GM19240 (cell line): ENCODE data around the gene TTYH3.
"Not testable (repeated sequence)": the region's sequence is repeated elsewhere in the genome, so short reads cannot be mapped to it uniquely, and the experiment has no call there.

Experiments used
- DNase-seq: peaks from one replicate; pipeline ENCODE4 v3.0.0; 2011; ENCODE audit warnings: low spot score; ENCODE audit not compliant: insufficient read length

Gene TTYH3, protein sequence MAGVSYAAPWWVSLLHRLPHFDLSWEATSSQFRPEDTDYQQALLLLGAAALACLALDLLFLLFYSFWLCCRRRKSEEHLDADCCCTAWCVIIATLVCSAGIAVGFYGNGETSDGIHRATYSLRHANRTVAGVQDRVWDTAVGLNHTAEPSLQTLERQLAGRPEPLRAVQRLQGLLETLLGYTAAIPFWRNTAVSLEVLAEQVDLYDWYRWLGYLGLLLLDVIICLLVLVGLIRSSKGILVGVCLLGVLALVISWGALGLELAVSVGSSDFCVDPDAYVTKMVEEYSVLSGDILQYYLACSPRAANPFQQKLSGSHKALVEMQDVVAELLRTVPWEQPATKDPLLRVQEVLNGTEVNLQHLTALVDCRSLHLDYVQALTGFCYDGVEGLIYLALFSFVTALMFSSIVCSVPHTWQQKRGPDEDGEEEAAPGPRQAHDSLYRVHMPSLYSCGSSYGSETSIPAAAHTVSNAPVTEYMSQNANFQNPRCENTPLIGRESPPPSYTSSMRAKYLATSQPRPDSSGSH

DNA sequence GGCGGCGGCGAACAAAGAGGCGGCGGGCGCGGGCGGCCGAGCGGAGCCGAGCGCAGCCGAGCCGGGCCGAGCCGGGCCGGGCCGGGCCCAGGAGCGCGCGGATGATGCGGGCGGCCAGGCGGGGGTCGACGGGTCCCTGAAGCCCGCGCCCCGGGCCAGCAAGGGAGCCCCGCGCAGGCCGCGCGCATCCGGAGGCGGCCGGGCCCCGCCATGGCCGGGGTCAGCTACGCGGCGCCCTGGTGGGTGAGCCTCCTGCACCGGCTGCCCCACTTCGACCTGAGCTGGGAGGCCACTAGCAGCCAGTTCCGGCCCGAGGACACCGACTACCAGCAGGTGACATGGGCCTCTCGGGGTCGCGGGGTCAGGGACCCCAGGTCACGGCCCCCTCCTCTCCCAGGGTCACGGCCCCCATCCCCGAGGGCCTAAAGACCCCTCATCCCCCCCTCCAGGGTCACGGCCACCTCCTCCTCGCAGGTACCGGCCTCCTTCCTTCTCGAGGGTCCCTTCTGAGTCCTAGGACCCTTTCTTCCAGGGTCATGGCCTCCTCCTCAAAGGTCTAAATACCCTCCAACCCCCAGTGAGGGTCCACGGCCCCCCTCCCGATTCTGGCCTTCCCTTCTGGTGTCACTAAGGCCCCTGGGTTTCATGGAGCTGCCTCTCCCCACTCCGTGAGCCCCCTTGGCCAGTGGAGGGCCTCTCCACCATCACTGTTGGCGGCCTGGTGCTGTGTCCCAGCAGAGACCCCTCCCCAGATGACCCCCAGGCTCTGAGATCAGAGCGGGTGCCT is at the start of gene TTYH3:
Gene TTYH3 (plus strand): TSS at position 41 of the 787 bp plus-strand sequence. CDS start 170 bp downstream, at position 211.
- peak; percentile 44 for DNase-seq

DNA sequence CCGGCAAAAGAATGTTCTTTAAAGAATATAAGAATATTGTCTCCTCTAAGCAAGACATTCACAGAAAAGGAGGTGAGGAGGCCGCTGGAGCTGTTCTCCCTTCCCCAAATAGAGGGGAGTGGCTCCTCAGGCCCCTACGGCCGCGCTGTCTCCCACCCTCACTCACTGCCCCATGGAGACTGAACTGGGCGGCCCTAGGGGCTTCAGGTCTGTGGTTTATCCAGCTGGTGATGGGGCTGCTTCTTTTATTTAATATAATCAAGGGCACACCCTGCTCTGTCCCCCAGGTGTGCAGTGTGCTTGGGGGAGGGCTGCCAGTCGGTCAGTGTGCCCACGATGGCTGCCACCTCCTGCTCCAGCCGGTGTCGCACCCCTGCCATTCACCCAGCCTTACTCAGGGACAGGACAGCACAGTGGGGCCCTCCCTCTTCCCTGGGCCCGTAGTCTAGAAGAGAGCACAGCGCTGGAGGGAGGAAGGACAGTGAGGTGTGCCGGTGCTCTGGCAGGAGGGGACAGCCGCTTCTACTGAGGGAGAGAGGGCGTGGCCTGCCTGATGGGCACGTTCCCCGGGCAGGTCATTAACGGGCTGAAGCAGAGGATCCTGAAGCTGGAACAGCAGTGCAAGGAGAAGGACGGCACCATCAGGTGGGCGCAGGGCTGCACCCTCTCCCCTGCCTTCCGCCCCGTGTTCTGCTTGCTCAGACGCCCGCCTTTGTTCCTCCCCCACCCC is 49.6 kb upstream of the TTYH3 start:
- no peak for DNase-seq

DNA sequence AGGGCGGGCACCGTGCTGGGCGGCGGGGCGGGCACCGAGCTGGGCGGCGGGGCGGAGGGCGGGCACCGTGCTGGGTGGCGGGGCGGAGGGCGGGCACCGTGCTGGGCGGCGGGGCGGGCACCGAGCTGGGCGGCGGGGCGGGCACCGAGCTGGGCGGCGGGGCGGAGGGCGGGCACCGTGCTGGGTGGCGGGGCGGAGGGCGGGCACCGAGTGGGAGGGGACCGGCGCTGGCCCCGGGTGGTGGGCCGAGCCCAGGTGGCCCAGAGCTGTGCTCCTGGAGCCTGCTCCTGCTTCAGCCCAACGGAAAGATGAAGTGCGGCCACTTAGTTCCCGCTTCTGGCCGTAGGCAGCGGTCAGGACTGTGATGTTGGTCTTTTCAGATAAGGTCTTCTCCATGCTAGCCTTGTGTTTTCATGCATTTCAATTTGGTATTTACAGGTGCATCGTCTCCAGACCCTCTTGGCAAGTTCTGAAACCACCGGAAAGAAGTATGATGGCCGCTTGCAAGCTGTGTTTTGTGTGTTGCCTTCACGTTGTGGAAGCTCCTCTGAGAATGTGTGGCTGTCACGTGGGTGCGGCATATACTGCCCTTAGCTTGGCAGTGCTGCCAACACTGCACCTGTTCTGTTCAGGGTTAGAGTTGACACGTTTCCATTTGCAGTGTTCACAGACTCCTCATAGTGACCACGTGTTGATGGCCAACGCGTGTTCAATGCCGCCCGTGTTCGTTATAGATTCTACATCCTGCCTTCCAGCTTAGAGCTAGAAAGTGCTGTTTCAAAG is 47.8 kb upstream of the TTYH3 start:
- DNase-seq: no peak

DNA sequence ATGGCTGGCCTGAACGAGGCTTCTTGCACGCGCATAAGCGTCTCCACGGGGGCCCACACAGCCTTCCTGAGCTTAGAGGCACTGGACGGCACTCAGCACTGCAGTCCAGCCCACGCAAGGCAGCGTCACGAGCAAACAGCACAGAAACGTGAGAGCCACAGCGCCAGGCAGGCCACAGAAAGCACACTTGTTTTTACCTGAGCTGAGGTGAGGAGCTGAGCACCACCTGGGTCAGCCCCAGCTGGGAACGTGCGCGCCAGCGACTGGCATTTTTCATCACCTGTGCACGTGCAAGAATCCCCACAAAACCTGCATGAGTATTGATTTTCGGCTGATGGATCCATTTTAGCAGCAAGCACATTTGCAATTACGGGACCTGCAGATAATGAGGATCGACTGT is 46.3 kb upstream of the TTYH3 start:
- DNase-seq: no peak

DNA sequence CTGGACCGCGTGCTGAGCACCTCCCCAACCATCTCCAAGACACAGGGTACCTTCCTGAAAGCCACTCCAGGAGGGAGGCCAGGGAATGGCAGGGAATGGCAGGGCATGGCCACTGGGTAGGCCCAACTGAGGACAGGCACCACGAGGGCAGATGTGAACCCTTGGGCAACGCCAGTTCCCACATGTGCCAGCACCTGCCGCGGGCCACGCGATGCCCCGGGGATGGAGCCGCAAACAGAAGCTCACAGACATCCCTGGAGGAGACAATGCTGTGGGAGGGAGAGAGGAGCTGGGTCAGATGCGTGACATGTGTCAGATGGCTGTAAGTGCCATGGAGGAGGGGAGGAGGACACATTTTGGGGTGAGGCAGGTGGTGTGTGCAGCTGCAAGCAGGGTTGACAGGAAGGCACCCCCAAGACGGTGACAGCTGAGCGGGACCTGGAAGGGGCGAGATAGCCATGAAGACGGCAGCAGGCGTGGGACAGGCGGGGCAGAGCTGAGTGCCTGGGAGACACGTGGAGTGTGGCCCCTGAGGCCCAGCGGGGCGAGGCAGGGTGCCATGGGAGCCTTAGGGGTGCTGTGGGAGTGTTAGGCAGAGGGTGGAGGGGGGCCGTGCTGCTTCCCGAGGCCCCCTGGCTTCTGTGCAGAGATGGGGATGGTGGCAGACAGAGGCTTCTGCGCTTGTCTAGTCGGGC is 45.3 kb upstream of the TTYH3 start:
- DNase-seq: no peak

DNA sequence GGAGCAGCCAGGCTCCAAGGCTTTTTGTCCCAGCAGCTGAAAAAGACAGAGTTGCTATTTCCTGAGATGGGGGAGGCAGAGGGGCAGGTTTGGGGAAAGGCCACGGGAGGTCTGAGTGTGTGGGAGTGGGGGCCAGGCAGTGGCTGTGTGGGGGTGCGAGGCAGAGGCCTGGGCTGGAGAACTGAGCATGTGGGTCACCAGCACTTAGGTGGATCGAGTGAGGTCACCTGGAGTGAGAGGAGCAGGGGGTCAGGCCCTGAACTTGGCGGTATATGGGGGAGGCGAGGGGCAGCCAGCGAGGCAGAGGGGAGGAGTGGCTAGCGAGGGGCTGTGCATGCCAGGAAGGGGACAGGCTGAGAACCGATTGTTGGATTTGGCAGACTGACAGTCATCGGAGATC is 44.7 kb upstream of the TTYH3 start:
- no peak for DNase-seq

DNA sequence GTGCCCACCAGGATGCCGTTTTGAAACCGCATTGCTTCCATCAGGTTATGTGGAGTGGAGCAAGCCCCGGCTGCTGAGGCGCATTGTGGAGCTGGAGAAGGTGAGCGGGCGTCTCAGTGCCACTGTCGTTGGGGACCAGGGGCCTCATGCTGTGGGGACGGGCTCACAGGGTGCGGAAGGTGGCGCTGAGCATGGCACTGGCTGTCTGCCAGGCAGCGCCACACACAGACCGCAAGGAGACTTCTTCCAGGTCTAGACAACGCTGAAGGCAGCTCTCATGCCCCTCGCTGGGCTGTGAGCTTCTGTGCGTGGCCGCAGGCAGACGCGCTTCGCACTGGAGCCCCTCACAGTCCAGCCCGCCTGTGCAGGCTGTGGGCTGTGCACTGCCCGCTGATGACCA is 44.0 kb upstream of the TTYH3 start:
- DNase-seq: no peak

DNA sequence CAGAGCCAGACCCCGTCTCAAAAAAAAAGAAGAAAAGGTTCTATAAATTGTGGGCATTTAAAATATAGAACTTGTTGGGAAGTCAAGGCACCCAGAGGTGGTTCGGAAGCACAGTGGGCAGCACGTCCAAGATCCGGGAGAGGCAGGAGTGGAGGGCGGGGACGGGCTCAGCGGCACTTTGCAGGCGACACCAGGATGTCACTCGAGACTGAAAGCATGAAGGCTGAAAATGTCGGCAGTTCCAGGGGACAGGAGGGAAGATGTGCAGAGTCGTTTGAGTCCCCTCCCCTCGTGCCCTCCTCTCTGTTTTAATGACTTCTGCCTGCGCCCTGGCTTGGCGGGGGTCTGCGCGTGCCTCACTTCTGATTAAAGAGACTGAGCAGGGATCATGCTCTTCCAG is 42.4 kb upstream of the TTYH3 start:
- no peak for DNase-seq

DNA sequence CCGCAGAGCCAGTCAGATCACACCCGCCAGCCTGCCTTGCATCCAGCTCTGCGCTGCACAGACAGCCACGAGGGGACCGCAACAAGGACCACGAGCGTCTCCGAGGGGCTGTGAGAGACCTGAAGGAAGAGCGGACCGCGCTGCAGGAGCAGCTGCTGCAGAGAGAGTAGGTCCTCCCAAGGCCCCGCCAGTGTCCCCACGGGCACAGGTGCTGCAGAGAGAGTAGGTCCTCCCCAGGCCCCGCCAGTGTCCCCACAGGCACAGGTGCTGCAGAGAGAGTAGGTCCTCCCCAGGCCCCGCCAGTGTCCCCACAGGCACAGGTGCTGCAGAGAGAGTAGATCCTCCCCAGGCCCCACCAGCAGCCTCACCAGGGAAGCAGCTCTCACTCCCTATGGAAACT is 41.8 kb upstream of the TTYH3 start:
- DNase-seq: not testable (repeated sequence)

DNA sequence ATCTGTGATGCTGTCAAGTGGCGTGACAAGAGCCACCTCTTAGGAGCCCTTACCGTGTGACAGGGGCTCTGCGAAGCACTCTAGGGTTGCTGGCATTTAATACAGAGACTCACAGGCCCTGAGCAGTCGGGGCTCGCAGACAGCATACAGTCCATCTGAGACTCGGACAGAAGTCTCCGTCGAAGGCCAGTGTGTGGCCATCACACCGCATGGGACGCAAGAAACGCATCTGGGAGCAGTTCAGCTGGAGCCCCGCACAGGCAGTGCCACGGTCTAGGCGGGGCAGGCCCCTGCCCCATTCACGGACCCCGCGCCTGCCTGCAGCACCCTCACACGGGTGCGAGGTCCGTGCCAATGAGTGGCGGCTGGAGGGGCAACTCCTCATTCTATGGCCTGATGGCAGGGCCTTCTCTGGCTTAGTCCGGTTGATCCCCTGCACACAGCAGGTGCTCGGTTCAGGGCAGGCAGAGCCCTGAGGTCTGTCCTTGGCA is 39.4 kb upstream of the TTYH3 start:
- DNase-seq: no peak

DNA sequence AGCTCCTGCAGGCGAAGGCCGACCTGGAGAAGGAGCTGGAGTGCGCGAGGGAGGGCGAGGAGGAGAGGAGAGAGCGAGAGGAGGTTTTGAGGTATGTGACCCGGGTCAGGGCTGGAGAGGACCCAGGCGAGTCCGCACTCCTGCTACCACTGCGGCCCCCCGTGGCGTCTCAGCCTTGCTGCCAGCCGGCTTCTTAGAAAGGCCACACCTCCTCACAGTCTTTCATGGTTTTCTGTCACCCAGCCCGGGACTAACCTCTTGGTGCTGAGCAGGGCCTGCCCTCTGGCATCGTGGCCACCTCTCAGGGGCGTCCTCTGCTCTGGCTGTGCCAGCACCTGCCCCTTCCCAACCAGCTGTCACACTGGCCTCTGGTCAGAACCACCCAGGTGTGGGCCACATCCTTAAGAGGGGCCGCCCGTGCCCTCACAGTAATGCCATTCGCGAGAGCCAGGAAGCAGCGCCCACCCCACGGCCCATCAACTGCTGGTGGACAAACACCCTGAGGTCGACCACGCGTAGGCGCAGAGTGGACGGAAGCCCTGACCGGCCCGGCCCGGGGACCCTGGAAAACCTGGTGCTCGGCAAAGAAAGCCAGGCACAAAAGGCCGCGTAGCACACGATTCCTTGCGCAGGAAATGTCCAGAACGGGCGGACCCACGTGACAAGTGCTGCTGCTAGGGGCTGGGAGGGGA is 38.6 kb upstream of the TTYH3 start:
- no peak for DNase-seq

DNA sequence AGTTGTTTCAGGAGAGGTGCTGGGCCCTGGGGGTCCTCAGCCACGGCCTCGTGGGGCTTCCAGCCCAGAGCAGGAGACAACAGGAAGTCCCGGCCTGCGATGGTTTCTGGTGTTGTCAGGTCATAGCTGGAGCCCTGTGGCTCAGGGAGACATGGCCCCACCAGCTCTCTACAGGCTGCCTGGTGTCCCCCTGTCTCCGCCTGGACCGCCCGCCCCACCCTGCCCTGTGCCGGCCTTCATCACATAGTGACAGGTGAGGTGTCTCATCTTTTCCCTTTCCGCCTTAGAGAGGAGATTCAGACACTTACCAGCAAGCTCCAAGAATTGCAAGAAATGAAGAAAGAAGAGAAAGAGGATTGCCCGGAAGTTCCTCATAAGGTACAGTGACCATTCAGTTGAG is 37.2 kb upstream of the TTYH3 start:
- no peak for DNase-seq

DNA sequence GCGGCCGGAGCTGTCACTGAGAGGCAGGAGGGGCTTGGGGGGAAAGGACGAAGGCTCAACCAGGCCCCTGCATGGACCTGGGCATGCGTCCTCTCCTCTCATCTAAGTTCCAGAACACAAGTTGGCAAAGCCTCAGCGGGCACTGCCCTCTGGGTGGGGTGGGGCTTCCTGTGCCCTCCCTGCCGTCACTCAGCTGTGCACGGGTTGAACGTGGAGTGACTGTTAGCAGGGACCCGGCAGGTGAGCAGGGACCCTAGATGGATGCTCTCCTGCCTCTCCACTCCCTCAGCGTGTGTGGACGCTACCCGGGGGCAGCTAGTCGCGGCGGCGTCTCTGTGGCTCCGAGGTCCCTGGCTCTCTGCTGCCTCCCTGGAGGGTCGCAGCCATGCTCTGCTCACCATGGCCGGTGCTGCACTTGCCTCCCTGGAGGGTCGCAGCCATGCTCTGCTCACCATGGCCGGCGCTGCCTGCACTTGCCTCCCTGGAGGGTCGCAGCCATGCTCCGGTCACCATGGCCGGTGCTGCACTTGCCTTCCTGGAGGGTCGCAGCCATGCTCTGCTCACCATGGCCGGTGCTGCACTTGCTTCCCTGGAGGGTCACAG is 36.4 kb upstream of the TTYH3 start:
- DNase-seq: no peak

DNA sequence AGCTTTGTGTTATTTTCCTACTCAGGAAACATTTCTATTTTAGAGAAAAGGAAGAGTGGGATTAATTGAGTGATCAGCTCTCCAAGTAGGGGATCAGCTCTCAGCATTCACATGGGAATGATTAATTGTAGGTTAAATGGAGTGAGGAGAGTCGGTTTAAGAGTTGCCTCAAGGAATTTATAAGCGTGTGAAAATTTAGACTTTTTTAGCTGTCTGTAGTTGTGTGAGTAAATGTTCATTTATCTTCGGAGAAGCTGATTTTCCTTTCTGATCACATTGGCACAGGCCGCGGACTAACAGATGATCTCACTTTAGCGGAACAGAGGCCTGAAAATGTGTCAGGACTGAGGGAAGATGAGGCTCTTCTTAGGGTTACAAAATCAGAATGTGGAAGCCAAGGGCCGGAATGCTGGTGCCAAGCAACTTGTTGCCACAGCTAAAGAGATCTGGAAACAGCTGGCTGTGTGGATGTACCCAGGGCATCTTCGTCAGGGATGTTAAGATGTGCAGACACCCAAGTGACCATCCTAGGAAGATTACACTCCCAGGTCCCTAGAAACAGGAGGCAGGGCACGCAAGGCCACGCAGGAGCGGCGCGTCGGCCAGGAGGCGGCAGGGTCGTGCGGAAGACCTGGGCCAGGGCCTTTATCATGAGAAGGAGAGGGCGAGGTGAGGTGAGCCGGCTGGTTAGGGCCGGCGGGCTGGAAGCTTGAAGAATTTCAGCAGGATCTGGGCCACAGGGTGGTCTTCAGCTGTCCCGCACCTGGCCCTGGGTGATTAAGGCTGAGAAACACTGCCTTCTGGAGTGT is 35.1 kb upstream of the TTYH3 start:
- DNase-seq: no peak

DNA sequence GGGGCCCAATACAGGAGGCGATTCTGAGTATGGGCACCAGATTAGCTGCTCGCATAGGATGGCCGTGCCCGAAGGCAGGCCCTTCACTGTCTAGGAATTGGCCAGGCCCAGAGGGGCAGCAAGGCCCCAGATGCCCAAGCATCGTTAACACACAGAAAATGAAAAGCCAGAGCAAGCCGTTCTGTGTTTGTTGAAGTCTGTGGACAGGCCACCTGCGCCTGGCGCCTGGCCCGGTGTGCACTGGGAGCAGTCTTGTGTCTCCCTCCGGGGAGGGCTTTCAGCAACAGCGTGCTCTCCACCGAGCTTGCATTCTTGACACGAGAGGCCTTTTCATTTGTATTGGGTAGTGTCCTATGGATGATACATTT is 34.5 kb upstream of the TTYH3 start:
- DNase-seq: no peak

DNA sequence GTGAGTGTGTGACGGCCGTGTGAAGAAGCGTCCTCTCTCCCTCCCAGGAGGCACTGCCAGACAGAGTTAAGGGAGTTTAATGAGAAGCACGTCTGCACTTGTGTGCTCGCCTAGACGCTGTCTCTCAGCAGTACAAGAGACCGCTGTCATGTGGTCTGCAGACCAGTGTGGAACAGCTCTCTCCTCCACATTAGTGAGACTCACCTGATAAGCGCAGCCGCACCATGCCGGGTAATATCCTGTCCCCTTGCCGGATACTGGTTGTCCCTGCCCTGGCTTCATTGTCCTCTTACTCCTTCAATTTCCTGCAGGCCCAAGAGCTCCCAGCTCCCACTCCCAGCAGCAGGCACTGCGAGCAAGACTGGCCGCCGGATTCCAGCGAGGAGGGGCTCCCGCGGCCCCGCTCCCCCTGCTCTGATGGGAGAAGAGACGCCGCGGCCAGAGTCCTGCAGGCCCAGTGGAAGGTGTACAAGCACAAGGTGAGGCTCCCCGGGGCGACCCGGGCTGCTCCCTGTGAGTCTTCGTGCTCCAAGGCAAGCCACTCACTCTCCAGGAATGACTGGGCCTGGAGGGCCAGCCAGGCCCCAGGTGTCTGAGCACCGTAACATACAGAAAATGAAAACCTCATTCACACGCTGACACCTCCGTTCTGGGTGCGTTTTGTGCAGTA is 33.5 kb upstream of the TTYH3 start:
- no peak for DNase-seq

DNA sequence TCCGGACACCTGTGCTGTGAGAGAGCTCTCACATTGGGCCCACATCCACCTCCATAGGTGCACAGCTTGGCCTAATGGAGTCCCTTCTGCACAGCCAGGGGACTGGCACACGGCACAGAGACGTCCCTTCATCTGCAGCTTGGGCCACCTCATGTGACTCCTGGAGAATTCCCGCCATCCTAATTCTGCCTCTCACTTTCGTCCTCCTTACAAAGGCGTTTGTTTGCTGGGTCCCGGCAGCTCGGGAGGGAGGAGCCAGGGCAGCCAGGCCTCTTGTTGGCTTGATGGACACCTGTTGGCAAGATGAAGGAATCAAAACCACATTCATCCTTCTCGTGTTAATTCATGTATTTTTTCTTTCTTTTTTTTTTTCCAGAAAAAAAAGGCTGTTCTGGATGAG is 30.7 kb upstream of the TTYH3 start:
- DNase-seq: no peak

DNA sequence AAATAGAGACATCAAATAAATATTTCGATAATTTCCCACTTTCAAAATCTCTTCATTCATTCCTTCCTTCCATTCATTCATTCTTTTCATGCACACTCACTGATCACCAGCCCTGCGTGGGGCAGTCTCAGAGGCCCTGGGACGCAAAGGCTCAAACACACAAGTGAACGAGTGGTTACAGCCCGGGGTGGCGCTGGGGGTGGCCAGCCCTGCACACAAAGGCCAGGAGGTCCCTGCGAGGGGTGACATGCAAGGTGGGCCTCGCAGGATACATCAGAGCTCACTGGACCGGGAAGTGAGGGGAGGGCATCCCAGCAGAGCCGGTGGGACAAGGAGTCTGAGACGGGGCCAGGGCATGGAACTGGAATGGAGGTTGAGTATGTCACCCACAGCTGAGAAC is 29.9 kb upstream of the TTYH3 start:
- no peak for DNase-seq
